ENCODE measurements around the gene KIF25.

Gene KIF25

DNA sequence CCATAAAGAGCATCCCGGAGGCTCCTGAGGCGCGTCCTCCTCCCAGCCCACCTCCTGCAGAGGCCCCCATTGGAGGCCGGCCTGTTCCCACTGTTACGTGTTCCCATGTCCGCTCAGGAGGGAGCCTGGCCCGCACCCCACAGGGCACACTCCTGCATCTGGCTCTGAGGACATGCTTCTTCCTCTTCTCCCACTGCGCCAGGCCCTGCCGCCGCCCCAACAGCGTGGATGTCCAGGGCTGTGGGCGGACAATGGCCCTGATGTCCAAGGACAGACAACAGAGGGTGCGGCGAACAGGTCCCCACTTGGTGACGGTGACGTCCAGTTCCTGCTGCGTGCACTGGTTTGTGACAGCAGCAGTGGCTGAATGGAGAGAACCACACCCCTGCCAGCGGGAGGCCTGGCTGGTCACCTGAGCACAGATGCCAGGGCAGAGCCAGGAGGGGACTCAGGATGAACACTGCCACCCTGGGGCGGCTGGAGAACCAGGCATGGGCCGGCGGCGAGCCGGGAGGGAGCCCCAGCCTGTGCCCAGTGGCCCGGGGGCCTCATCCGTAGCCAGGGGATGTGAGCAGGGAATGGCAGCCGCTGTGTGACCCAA, 54.9 kb downstream of the KIF25 start:
- TF ChIP-seq EZH2phosphoT487 (IDR thresholded peaks at IDR 0.05; ENCODE audit: borderline replicate concordance) (no peak), CTCF (conservative IDR thresholded peaks at IDR 0.05; ENCODE audit: low read length) (no peak)
- no peaks in the 10 kb centered on the region for H3K27me3 ChIP-seq (ENCODE audit: insufficient read depth, low read length, poor library complexity, severe bottlenecking)
- no peak overlapping the region for H3K4me2 ChIP-seq (ENCODE audit: low read depth, low read length, poor library complexity, severe bottlenecking)
- H3K9me2 ChIP-seq (replicated peaks; ENCODE audit: low read depth, low read length) = no peaks in the 10 kb centered on the region
- no peak overlapping the region for H2AFZ ChIP-seq (ENCODE audit: low read length)
- no peaks in the 10 kb centered on the region for H4K20me1 ChIP-seq (ENCODE audit: insufficient read depth, low read length, poor library complexity, severe bottlenecking)
- H3K4me3 ChIP-seq (ENCODE audit: low read length, poor library complexity, severe bottlenecking) = no peak overlapping the region
- H3K9ac ChIP-seq (ENCODE audit: low read depth, low read length, poor library complexity, severe bottlenecking) = no peak overlapping the region
- H3K36me3 ChIP-seq (ENCODE audit: insufficient read depth, low read length) = no peaks in the 10 kb centered on the region
- H3K4me1 ChIP-seq (ENCODE audit: insufficient read depth, low read length, poor library complexity, severe bottlenecking) = no peaks in the 10 kb centered on the region
- H3F3A ChIP-seq (ENCODE audit: low read depth) = no peaks in the 10 kb centered on the region
- H3K9me3 ChIP-seq (ENCODE audit: insufficient read depth, low read depth, low read length) = peaks cover 13% of the 10 kb centered on the region; the same call in 1 of the 2 replicates
- H3K79me2 ChIP-seq (ENCODE audit: insufficient read depth, low read length) = no peaks in the 10 kb centered on the region

DNA sequence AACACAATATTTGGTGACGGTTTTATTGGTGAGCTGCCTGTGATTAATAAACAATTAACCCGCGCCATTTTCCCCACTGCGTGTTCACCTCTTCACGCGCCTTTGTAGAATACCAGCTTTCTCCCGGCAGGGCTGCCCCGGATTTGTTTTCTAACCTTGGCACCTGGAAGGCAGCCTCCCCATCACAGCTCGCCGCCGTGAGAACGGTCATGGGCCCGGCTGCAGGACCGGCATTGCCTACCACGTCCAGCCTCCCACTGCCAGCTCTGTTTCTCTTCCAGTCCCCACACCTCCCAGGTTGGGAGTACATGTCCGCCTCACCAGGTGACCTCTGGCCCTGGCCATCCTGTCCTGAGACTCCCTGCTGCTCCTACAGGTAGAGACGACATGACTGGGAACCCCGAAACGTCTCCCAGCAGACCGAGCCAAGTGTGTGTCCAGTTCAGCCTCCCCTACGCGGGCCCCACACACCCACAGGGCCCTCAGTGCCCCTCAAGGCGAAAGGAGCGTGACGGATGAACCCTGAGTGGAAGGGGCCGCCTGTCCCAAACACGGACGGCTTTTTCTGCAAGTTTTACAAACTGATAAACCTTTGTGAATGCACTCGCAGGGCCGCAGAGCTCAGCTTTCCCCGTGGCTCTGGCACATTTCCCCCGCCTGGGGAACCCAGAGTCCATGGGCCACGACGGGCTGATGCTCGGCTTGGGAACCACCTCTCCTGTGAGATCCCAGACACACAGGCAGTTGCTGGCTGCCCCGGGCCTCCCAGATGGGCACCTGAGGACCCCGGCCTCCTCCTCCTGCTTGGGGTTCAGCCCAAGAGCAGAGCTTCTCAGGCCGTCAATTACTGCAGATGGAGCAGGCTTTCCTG, 55.9 kb downstream of the KIF25 start:
- no peak overlapping the region for H3K9ac ChIP-seq (ENCODE audit: low read depth, low read length, poor library complexity, severe bottlenecking)
- H4K20me1 ChIP-seq (ENCODE audit: insufficient read depth, low read length, poor library complexity, severe bottlenecking) = no peaks in the 10 kb centered on the region
- no peak overlapping the region for H2AFZ ChIP-seq (ENCODE audit: low read length)
- no peak for TF ChIP-seq EZH2phosphoT487 (IDR thresholded peaks at IDR 0.05; ENCODE audit: borderline replicate concordance)
- TF ChIP-seq CTCF (conservative IDR thresholded peaks at IDR 0.05; ENCODE audit: low read length) = no peak
- no peaks in the 10 kb centered on the region for H3K9me2 ChIP-seq (replicated peaks; ENCODE audit: low read depth, low read length)
- H3K27me3 ChIP-seq (ENCODE audit: insufficient read depth, low read length, poor library complexity, severe bottlenecking) = no peaks in the 10 kb centered on the region
- H3K36me3 ChIP-seq (ENCODE audit: insufficient read depth, low read length) = no peaks in the 10 kb centered on the region
- H3K9me3 ChIP-seq (ENCODE audit: insufficient read depth, low read depth, low read length) = peaks cover 15% of the 10 kb centered on the region; the same call in 1 of the 2 replicates
- no peaks in the 10 kb centered on the region for H3K79me2 ChIP-seq (ENCODE audit: insufficient read depth, low read length)
- H3K4me1 ChIP-seq (ENCODE audit: insufficient read depth, low read length, poor library complexity, severe bottlenecking) = no peaks in the 10 kb centered on the region
- H3F3A ChIP-seq (ENCODE audit: low read depth) = no peaks in the 10 kb centered on the region
- H3K4me2 ChIP-seq (ENCODE audit: low read depth, low read length, poor library complexity, severe bottlenecking) = no peak overlapping the region
- no peak overlapping the region for H3K4me3 ChIP-seq (ENCODE audit: low read length, poor library complexity, severe bottlenecking)

DNA sequence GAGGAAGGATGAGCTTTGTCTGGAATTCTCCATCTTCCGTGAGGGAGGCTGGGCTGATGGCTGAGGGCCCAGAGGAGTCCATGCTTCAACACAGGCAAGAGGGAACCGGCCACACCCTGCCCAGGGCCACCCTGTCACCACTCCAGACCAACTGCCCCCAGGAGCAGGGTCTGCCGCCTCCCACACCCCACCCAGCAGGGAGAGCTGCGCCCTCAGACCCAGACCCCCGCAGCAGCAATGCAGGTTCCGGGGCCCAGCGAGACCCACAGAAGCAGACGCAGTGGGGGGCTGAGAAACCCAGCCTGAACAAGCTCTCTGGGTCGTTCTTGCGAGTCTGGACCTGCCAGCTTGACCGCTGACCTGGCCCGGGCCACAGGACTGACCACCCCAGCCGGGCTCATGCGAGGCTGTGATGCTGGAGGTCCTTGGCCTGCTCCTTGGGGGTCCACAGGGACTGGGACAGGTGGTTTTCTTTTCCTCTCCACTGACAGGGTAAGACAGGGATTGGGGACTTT, 56.5 kb downstream of the KIF25 start:
- H3K4me2 ChIP-seq (ENCODE audit: low read depth, low read length, poor library complexity, severe bottlenecking) = no peak overlapping the region
- H2AFZ ChIP-seq (ENCODE audit: low read length) = no peak overlapping the region
- H3K9ac ChIP-seq (ENCODE audit: low read depth, low read length, poor library complexity, severe bottlenecking) = no peak overlapping the region
- H3K4me3 ChIP-seq (ENCODE audit: low read length, poor library complexity, severe bottlenecking) = no peak overlapping the region
- H3K9me3 ChIP-seq (ENCODE audit: insufficient read depth, low read depth, low read length) = peaks cover 15% of the 10 kb centered on the region; the same call in 1 of the 2 replicates
- no peaks in the 10 kb centered on the region for H3K9me2 ChIP-seq (replicated peaks; ENCODE audit: low read depth, low read length)
- no peaks in the 10 kb centered on the region for H4K20me1 ChIP-seq (ENCODE audit: insufficient read depth, low read length, poor library complexity, severe bottlenecking)
- H3K36me3 ChIP-seq (ENCODE audit: insufficient read depth, low read length) = no peaks in the 10 kb centered on the region
- H3K4me1 ChIP-seq (ENCODE audit: insufficient read depth, low read length, poor library complexity, severe bottlenecking) = no peaks in the 10 kb centered on the region
- no peaks in the 10 kb centered on the region for H3F3A ChIP-seq (ENCODE audit: low read depth)
- no peaks in the 10 kb centered on the region for H3K27me3 ChIP-seq (ENCODE audit: insufficient read depth, low read length, poor library complexity, severe bottlenecking)
- H3K79me2 ChIP-seq (ENCODE audit: insufficient read depth, low read length) = no peaks in the 10 kb centered on the region
- TF ChIP-seq EZH2phosphoT487 (IDR thresholded peaks at IDR 0.05; ENCODE audit: borderline replicate concordance) = no peak
- TF ChIP-seq CTCF (conservative IDR thresholded peaks at IDR 0.05; ENCODE audit: low read length) = no peak

Measured in Loucy (cell line).